ENCODE data around the gene TMEM184B. TPM values are rescaled to one million over a fixed set of nuclear protein-coding genes. Genes with fewer than 3 reads are reported as not detected.

TMEM184B gene
- total and polyA plus RNA-seq, 2 donors (not counting 1 experiment from before 2014, with no cell fraction given), result 9.9 to 24.7 TPM

GRCh38 chr22:38300197-38300945 lies 27.6 kb upstream of the TMEM184B start:
- CTCF ChIA-PET, result interaction anchor here (1.8 kb wide), 1 partner anchor 53 kb away, joined by 4 read pairs; no protein-coding TSS in a partner anchor
- Mint-ChIP-seq H3K27me3 (no peaks in the 10 kb centered on the region), H3K27ac (no peak overlapping the region), H3K4me1 (peaks cover 9% of the 10 kb centered on the region), H3K4me3 (no peak overlapping the region), H3K9me3 (ENCODE audit: insufficient read depth) (no peaks in the 10 kb centered on the region)
- Histone ChIP-seq H3K4me2 (replicated peaks; ENCODE audit: low read depth, low read length, poor library complexity, severe bottlenecking) (no peak overlapping the region), H3K36me3 (replicated peaks in 1 of 2; ENCODE audit: control extremely low read depth in 1 of 2, control insufficient read depth in 1 of 2, extremely low read depth in 1 of 2, insufficient read depth in 2 of 2, low read length in 1 of 2) (peaks cover 0 to 72% of the 10 kb centered on the region in 2 experiments), H3K9ac (ENCODE audit: low read length) (no peak overlapping the region), H3K4me3 (ENCODE audit: control extremely low read depth in 1 of 5, extremely low read depth in 1 of 5, insufficient read depth in 1 of 5, low read depth in 2 of 5, low read length in 4 of 5) (no peak overlapping the region), H3K79me2 (ENCODE audit: control insufficient read depth, insufficient read depth, low read length) (peaks cover 38% of the 10 kb centered on the region), H3K27ac (ENCODE audit: low read length in 2 of 2) (no peak overlapping the region), H3K4me1 (ENCODE audit: control insufficient read depth in 2 of 2, insufficient read depth in 2 of 2, low read length in 2 of 2) (peaks cover 1 to 4% of the 10 kb centered on the region in 2 donors), H3K27me3 (replicated peaks in 1 of 4; ENCODE audit: control extremely low read depth in 1 of 4, control insufficient read depth in 3 of 4, insufficient read depth in 4 of 4, low read length in 3 of 4) (no peaks in the 10 kb centered on the region), H4K20me1 (ENCODE audit: control insufficient read depth, insufficient read depth, low read length, poor library complexity, severe bottlenecking) (peaks cover 21% of the 10 kb centered on the region), H2AFZ (ENCODE audit: insufficient read depth, low read depth, low read length, poor library complexity, severe bottlenecking) (no peak overlapping the region), H3K9me3 (ENCODE audit: control extremely low read depth in 1 of 3, control insufficient read depth in 2 of 3, insufficient read depth in 1 of 3, low read length in 2 of 3) (no peaks in the 10 kb centered on the region)
- WGBS (ENCODE audit: insufficient coverage), result 96% methylated on average over 26 of the region's 26 CpGs
- POLR2A ChIA-PET, result no interaction called here
- intact Hi-C loops (cut with micrococcal nuclease), result no loop called here
- TF ChIP-seq EZH2 (IDR thresholded peaks at IDR 0.05; ENCODE audit: borderline replicate concordance, insufficient read depth, low read depth, low read length, poor library complexity, severe bottlenecking) (no peak), CTCF (IDR thresholded peaks at IDR 0.05) (no peak)
- ATAC-seq (ENCODE audit: low read depth) (no peak), DNase-seq (no peak)

GRCh38 chr22:38299770-38300102 lies 26.9 kb upstream of the TMEM184B start:
- no peaks in the 10 kb centered on the region for H3K27me3 Mint-ChIP-seq
- H3K79me2 ChIP-seq (ENCODE audit: control insufficient read depth, insufficient read depth, low read length), result peaks cover 35% of the 10 kb centered on the region
- no peaks in the 10 kb centered on the region for H3K4me1 ChIP-seq (ENCODE audit: control insufficient read depth in 2 of 2, insufficient read depth in 2 of 2, low read length in 2 of 2)
- no peaks in the 10 kb centered on the region for H3K9me3 ChIP-seq (ENCODE audit: control extremely low read depth in 1 of 3, control insufficient read depth in 2 of 3, insufficient read depth in 1 of 3, low read length in 2 of 3)
- H3K4me3 Mint-ChIP-seq, result no peak overlapping the region
- no peak overlapping the region for H3K27ac ChIP-seq (ENCODE audit: low read length in 2 of 2)
- intact Hi-C loops (cut with micrococcal nuclease), result no loop called here
- TF ChIP-seq EZH2 (IDR thresholded peaks at IDR 0.05; ENCODE audit: borderline replicate concordance, insufficient read depth, low read depth, low read length, poor library complexity, severe bottlenecking), result no peak
- no peak for TF ChIP-seq CTCF (IDR thresholded peaks at IDR 0.05)
- no peaks in the 10 kb centered on the region for H3K27me3 ChIP-seq (replicated peaks in 1 of 4; ENCODE audit: control extremely low read depth in 1 of 4, control insufficient read depth in 3 of 4, insufficient read depth in 4 of 4, low read length in 3 of 4)
- no peaks in the 10 kb centered on the region for H3K9me3 Mint-ChIP-seq (ENCODE audit: insufficient read depth)
- POLR2A ChIA-PET, result no interaction called here
- H3K9ac ChIP-seq (ENCODE audit: low read length), result no peak overlapping the region
- H3K27ac Mint-ChIP-seq, result no peak overlapping the region
- H3K36me3 ChIP-seq (replicated peaks in 1 of 2; ENCODE audit: control extremely low read depth in 1 of 2, control insufficient read depth in 1 of 2, extremely low read depth in 1 of 2, insufficient read depth in 2 of 2, low read length in 1 of 2), result peaks cover 0 to 74% of the 10 kb centered on the region in 2 experiments
- ATAC-seq (ENCODE audit: low read depth) (no peak), DNase-seq (no peak)
- WGBS (ENCODE audit: insufficient coverage), result 95% methylated on average over 12 of the region's 12 CpGs
- peaks cover 21% of the 10 kb centered on the region for H4K20me1 ChIP-seq (ENCODE audit: control insufficient read depth, insufficient read depth, low read length, poor library complexity, severe bottlenecking)
- H3K4me3 ChIP-seq (ENCODE audit: control extremely low read depth in 1 of 5, extremely low read depth in 1 of 5, insufficient read depth in 1 of 5, low read depth in 2 of 5, low read length in 4 of 5), result no peak overlapping the region
- no peak overlapping the region for H3K4me2 ChIP-seq (replicated peaks; ENCODE audit: low read depth, low read length, poor library complexity, severe bottlenecking)
- H2AFZ ChIP-seq (ENCODE audit: insufficient read depth, low read depth, low read length, poor library complexity, severe bottlenecking), result no peak overlapping the region
- peaks cover 7% of the 10 kb centered on the region for H3K4me1 Mint-ChIP-seq
- CTCF ChIA-PET, result interaction anchor here (1.8 kb wide), 1 partner anchor 53 kb away, joined by 4 read pairs; no protein-coding TSS in a partner anchor
